Activated CD4-positive, CD25-positive, alpha-beta regulatory T cell treated with anti-CD3 and anti-CD28 coated beads, Interleukin-2, amount 50 U/mL, for 72 hours (primary cell): Measurements from ENCODE around the gene TNIP2.
"Not testable (repeated sequence)": the region's sequence is repeated elsewhere in the genome, so short reads cannot be mapped to it uniquely, and the experiment has no call there.

ENCODE experiments used
- DNase-seq: peaks from one replicate; pipeline ENCODE4 v3.0.0; 2021

Gene TNIP2

DNA sequence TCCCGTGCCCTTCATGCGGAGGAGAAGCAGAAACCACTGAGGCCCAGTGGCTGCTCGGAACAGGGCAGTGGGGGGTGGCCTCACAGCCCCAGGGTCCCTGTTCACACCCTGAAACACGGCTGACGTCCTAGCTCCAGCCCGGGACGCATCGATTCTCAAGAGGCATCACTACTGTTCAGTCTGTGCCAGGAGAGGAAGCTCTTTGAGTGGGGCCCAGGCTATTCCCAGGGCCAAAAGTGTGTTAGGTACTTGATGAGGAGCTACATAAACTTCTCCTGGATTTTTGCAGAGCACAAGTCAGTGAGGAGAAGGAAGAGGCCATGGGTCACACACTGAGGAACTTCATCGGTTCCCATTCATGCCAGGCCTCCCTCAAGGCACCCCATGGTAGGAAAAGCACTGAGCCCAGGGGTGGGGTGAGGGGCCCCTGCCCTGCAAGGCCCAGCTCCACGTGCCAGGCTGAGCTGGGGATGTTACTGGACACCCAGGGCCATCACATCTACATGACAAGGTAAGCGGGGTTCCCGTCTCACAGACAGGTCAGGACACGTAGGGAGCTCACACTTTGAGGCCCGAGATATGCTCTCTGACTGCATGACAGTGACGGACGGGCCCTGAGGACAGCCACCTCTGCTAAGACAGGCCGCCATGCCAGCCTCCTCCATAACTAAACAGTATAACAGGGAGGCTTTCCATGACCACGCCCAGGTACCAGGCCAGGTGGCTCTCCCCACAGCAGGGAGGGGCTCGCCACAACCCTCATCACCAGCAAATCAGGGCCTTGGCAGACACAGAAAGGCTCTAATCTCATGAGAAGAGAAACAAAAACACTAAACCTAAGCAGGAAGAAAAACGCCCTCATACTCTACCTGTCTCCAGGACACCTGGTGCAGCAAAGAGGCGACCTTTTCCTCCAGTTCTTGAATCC, 12.4 kb downstream of the TNIP2 start:
- DNase-seq = no peak

GRCh38 chr4:2742823-2743517, 13.2 kb downstream of the TNIP2 start:
- DNase-seq = no peak

GRCh38 chr4:2742081-2742822, 13.9 kb downstream of the TNIP2 start:
- no peak for DNase-seq

GRCh38 chr4:2741626-2742025, 14.5 kb downstream of the TNIP2 start:
- no peak for DNase-seq

GRCh38 chr4:2738296-2738695, 17.8 kb downstream of the TNIP2 start:
- not testable (repeated sequence) for DNase-seq

GRCh38 chr4:2735869-2736268, 20.3 kb downstream of the TNIP2 start:
- no peak for DNase-seq

DNA sequence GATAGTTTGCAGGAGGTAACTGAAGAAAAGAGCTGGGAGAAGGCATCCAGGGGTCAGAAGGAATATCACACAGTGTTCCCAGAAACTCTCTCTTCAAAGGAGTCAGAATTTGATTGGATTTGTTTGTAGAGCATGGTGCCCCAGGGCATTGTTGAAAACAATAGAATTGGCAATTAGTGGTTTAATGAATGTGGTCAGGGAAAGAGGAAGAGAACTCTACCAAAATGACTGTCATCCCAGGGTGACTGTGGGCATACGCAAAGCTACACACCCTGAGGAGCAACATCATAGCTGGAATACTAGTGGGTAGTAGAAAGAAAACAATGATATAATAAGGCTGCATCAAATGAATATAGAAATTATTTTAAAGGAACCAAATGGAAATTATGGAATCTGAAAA, 21.5 kb downstream of the TNIP2 start:
- no peak for DNase-seq

GRCh38 chr4:2733844-2734574, 22.1 kb downstream of the TNIP2 start:
- no peak for DNase-seq

DNA sequence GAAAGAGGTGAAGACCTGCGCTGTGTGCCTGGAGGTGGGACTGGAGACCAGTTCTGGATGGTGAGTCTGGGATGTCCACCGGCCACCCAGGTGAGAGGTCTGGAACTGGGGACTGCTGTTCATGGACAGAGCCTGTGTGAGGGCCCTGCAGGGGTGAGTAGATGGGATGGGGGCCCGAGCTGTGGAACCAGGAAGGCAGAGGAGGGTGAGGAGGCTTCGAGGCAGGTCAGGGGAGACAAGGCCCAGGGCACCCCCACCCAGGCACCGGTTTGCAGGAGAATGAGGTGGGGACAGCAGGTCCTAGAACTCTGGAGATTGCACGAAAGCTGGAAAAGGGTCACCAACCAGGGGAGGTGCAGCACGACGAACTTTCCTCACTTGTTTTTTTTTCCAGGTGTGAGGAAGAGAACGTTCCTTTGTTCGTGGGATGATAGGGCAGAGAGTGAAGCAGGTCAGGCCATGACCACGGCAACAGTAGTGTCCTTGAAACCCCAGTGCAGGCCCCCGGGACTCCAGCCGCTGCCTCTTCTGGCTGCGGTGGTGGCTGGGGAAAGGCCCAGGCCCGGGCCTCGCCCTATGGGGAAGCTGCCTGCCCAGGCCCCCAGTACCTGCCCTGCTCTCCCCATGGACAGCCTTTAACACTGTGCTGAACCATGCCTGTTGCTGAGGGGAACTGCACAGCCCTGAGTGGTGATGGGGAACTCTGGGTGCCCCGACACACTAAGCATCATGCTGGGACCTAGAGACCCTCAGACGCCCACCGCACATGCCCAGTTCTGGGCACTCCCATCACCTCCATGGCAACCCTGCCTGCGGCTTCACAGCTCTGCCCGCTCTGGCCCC, 22.9 kb downstream of the TNIP2 start:
- DNase-seq = no peak

GRCh38 chr4:2732526-2732925, 23.6 kb downstream of the TNIP2 start:
- DNase-seq = no peak

GRCh38 chr4:2731907-2732317, 24.2 kb downstream of the TNIP2 start:
- DNase-seq = no peak

- DNase-seq = no peak
Observed at GRCh38 chr4:2729533-2729875, 26.6 kb downstream of the TNIP2 start.

DNA sequence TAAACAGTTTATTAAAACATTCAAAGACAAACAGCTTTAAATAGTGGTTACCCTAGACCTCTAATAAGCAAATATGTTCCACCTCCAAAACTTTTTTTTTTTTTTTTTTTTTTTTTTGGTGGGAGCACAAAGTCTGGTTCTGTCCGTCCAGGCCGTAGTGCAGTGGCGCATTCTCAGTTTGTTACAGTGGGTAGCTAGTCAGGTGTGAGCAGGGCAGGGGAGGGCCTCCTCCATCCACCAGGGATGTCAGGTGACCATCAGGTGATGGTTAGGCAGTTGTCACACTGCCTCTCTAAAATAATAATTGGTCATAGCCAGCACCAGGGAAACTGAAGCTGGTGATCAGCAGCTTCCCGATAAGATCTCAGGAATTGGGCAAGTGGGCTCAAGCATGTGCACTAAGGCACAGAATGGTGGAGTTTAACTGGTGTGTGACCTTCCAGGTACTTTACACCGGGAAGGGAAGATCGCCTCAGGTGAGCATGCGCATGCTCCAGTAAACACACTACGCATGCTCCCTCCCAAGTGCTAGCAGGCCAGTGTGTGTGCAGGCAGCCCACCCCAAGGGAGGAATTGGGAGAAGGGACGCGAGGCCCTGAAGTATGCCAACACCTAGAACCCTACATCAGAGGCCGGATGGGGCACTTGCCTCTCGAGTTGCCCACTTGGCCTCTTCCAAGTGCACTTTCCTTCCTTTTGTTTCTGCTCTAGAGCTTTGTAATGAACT, 27.2 kb downstream of the TNIP2 start:
- DNase-seq = no peak

DNA sequence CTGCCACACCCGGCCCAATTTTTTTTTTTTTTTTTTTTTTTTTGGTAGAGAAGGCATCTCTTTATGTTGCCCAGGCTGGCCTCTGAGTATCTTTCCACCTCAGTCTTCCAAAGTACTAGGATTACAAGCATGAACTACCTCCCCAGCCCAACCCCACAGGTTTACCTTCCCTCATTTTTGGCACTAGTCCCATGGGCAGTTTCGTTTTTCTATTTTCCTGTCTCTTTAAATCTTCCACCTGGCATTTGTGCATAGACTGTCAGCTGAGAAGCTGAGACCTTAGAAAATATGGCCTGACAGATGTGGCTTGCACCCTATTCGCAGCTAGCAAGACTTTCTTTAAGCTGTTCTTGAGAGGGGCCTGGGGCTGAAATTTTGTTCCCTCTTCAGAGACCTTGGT, 27.9 kb downstream of the TNIP2 start:
- DNase-seq = no peak

GRCh38 chr4:2726881-2727280, 29.3 kb downstream of the TNIP2 start:
- not testable (repeated sequence) for DNase-seq

DNA sequence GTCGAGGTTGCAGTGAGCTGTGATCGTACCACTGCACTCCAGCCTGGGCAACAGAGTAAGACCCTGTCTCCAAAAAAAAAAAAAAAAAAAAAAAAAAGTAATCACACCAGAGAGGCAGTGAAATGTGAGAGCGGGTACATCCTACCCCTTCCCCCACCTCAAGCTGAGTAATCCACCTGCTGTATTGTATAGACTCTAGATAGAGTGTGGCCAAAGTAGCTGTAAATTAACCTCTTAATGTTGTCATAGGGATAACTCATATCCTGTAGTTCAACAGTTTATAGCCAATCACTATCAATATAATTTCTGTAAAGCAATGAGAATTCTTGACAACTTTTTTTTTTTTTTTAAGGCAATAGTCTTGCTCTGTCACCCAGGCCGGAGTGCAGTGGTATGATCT, 30.8 kb downstream of the TNIP2 start:
- no peak for DNase-seq

- DNase-seq = no peak
Observed at GRCh38 chr4:2723751-2724150, 32.4 kb downstream of the TNIP2 start.

- no peak for DNase-seq
Observed at GRCh38 chr4:2722033-2722432, 34.1 kb downstream of the TNIP2 start.

DNA sequence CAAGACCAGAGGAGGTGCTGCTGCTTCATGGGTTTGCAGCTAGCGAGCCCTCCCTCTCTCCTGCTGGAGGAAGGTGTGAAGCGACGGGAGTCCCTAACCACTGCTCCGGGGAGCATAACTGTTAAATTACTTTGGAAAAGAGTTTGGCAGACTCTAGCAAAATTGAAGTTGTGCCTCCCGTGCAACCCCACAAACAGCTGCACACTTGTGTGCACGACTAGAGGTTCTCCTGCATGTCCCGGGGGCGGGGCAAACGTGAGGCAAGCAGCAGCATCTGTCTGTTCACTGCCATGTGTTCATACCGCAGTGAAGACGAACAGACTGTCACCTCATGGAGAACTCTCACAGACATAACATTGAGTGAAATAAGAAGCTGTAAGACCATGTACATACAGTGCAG, 34.5 kb downstream of the TNIP2 start:
- no peak for DNase-seq

GRCh38 chr4:2716236-2716635, 39.9 kb downstream of the TNIP2 start:
- no peak for DNase-seq

GRCh38 chr4:2715426-2715825, 40.7 kb downstream of the TNIP2 start:
- no peak for DNase-seq
